CD4-positive, CD25-positive, alpha-beta regulatory T cell (primary cell): ENCODE results near the gene SYNGR1. TPM values are rescaled to one million over a fixed set of nuclear protein-coding genes. Genes with fewer than 3 reads are reported as not detected.

Experiments
- ATAC-seq, 2 donors: fragments of 150-1000 bp; cut with Tn5 transposase; one replicate each; pipeline ENCODE4 v1.10.0; 2021; ENCODE audit warnings: low read depth in 2 of 2, moderate number of reproducible peaks in 2 of 2, moderate library complexity in 1 of 2
- DNase-seq, 3 donors: peaks; one replicate each; pipeline versions ENCODE4 v3.0.0 to v3.0.0-alpha.2; 2012 to 2022; ENCODE audit warnings: mixed read lengths in 1 of 3
- H3K27ac ChIP-seq: one replicate; pipeline ENCODE4 v1.7.0; 2013; ENCODE audit warnings: mild to moderate bottlenecking, low read length; ENCODE audit not compliant: insufficient read depth, poor library complexity, severe bottlenecking
- H3K27me3 ChIP-seq: one replicate; pipeline ENCODE4 v1.7.0; 2013; ENCODE audit warnings: low read length; ENCODE audit not compliant: control insufficient read depth, insufficient read depth
- H3K36me3 ChIP-seq: one replicate; pipeline ENCODE4 v1.7.0; 2013; ENCODE audit warnings: mild to moderate bottlenecking, low read length, moderate library complexity; ENCODE audit not compliant: control insufficient read depth, insufficient read depth
- H3K4me1 ChIP-seq: 2 replicates; pipeline ENCODE4 v1.7.0; 2013; ENCODE audit warnings: mild to moderate bottlenecking, low read length; ENCODE audit not compliant: insufficient read depth, control insufficient read depth, poor library complexity, severe bottlenecking
- H3K4me3 ChIP-seq: one replicate; pipeline ENCODE4 v1.7.0; 2013; ENCODE audit warnings: low read depth, mild to moderate bottlenecking, low read length, moderate library complexity
- H3K9me3 ChIP-seq, 2 experiments: 1 replicate in 1 of 2; 2 replicates in 1 of 2; pipeline ENCODE4 v1.7.0; 2013; ENCODE audit warnings: low read length in 2 of 2, mild to moderate bottlenecking in 1 of 2, moderate library complexity in 1 of 2; ENCODE audit not compliant: control insufficient read depth in 2 of 2
- H3K27ac Mint-ChIP-seq, 3 donors: one replicate each; pipeline ENCODE4 v1.8.0; 2020 to 2022; ENCODE audit warnings: mild to moderate bottlenecking in 3 of 3, mixed read lengths in 3 of 3, moderate library complexity in 2 of 3
- H3K27me3 Mint-ChIP-seq: one replicate; pipeline ENCODE4 v1.8.0; 2022; ENCODE audit warnings: mild to moderate bottlenecking, mixed read lengths
- H3K36me3 Mint-ChIP-seq: one replicate; pipeline ENCODE4 v1.8.0; 2020; ENCODE audit warnings: mixed read lengths
- H3K4me1 Mint-ChIP-seq, 4 donors: one replicate each; pipeline ENCODE4 v1.8.0; 2020 to 2022; ENCODE audit warnings: mixed read lengths in 4 of 4, mild to moderate bottlenecking in 1 of 4
- H3K4me3 Mint-ChIP-seq, 4 donors: one replicate each; pipeline ENCODE4 v1.8.0; 2020 to 2022; ENCODE audit warnings: mild to moderate bottlenecking in 4 of 4, mixed read lengths in 4 of 4, moderate library complexity in 3 of 4
- H3K9me3 Mint-ChIP-seq, 7 donors: one replicate each; pipeline ENCODE4 v1.8.0; 2020 to 2022; ENCODE audit warnings: mixed read lengths in 7 of 7, mild to moderate bottlenecking in 3 of 7, moderate library complexity in 2 of 7
- polyA plus RNA-seq, 4 donors: library from polyadenylated mRNA; unstranded; fragments of 300-500 nt; fragmentation: Illumina TruSeq; gene quantifications; one replicate each; pipeline ENCODE4 v1.2.3, GENCODE V29; 2021
- total RNA-seq: library from RNA; stranded (reverse); gene quantifications from one replicate; pipeline ENCODE4 v1.2.3, GENCODE V29; 2022

Gene SYNGR1, protein sequence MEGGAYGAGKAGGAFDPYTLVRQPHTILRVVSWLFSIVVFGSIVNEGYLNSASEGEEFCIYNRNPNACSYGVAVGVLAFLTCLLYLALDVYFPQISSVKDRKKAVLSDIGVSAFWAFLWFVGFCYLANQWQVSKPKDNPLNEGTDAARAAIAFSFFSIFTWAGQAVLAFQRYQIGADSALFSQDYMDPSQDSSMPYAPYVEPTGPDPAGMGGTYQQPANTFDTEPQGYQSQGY
- total RNA-seq = 1.1 TPM
- polyA plus RNA-seq = under 1 TPM; 0.22 to 0.95 (median 0.42) TPM

- no peak within 1 kb of the TSS for H3K27ac ChIP-seq
- H3K27me3 ChIP-seq = peaks cover 8% of the 10 kb centered on the region
- Mint-ChIP-seq H3K9me3 (peaks cover 0 to 2% (median 0%) of the 10 kb centered on the region in 7 donors), H3K27me3 (peaks cover 37% of the 10 kb centered on the region), H3K4me3 (peak within 1 kb of the TSS; percentile 33 to 88 (median 82)), H3K27ac (no peak within 1 kb of the TSS), H3K4me1 (peaks cover 3 to 12% (median 5%) of the 10 kb centered on the region in 4 donors), H3K36me3 (no peaks in the 10 kb centered on the region)
- H3K4me1 ChIP-seq = peaks cover 8% of the 10 kb centered on the region
- H3K36me3 ChIP-seq = no peaks in the 10 kb centered on the region
- H3K9me3 ChIP-seq = no peaks in the 10 kb centered on the region
- H3K4me3 ChIP-seq = no peak within 1 kb of the TSS
- ATAC-seq = no peak
- no peak for DNase-seq
Observed at GRCh38 chr22:39349967-39350726, at the start of gene SYNGR1. Gene SYNGR1 (plus strand): TSS chr22:39349991. CDS start chr22:39350011, 20 bp downstream.

DNA sequence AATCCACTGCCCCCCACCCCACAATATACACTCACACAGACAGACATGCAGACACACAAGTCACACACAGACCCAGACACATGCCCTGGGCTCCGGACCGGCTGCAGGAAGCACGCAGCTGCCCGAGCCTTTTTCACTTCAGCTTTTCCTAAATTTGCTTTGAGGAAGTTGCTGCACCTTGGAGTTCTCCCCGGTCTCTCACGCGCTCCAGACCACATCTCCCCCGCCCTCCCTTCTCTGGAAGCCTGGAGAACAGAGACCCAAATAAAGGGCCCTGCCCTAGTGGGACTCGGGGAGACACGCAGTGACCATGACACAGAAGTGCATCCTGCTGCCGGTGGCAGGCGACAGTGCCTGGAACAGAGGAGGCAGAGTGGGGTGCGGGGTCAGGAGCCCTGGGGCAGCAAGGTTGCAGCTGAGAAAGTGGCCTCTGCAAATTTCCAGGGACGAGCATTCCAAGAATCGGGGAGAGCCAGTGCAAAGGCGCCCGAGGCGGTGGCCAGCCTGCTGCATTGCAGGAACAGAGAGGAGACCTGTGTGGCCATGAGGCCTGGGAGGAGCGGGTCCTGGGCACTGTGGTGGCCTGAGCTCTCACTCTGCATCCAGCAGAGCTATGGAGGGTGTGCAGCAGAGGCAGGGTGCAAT is 49.5 kb upstream of the SYNGR1 start:
- H3K9me3 ChIP-seq = no peaks in the 10 kb centered on the region
- ATAC-seq = peak in 1 of 2 donors; percentile 32
- H3K27ac ChIP-seq = no peak overlapping the region
- no peaks in the 10 kb centered on the region for H3K36me3 ChIP-seq
- H3K4me3 ChIP-seq = no peak overlapping the region
- Mint-ChIP-seq H3K9me3 (peaks cover 0 to 1% (median 0%) of the 10 kb centered on the region in 7 donors), H3K27me3 (peaks cover 11% of the 10 kb centered on the region), H3K27ac (no peak overlapping the region), H3K36me3 (no peaks in the 10 kb centered on the region), H3K4me1 (peaks cover 0 to 7% (median 0%) of the 10 kb centered on the region in 4 donors), H3K4me3 (no peak overlapping the region)
- no peaks in the 10 kb centered on the region for H3K27me3 ChIP-seq
- H3K4me1 ChIP-seq = no peaks in the 10 kb centered on the region
- DNase-seq = no peak

DNA sequence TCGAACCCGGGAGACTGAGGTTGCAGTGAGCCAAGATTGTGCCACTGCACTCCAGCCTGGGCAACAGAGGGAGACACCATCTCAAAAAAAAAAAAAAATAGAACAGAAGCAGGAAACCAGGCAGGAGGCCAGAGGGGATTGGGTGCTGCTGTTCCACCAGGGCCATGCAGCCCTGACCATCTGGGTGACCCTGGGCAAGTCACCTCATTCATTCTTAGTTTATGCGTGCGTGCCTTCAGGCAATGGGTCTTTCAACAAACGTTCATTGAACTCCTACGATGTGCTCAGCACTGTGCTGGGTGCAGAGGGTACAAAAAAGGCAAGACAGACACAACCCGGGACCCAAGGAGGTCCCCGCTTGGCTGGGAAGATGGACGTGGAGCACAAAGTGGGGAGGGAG is 48.7 kb upstream of the SYNGR1 start:
- Mint-ChIP-seq H3K36me3 (no peaks in the 10 kb centered on the region), H3K4me1 (peaks cover 0 to 7% (median 0%) of the 10 kb centered on the region in 4 donors), H3K4me3 (no peak overlapping the region), H3K27me3 (peaks cover 11% of the 10 kb centered on the region), H3K9me3 (no peaks in the 10 kb centered on the region), H3K27ac (no peak overlapping the region)
- no peaks in the 10 kb centered on the region for H3K36me3 ChIP-seq
- DNase-seq (no peak), ATAC-seq (no peak)
- no peaks in the 10 kb centered on the region for H3K27me3 ChIP-seq
- H3K4me1 ChIP-seq = no peaks in the 10 kb centered on the region
- no peak overlapping the region for H3K27ac ChIP-seq
- H3K4me3 ChIP-seq = no peak overlapping the region
- H3K9me3 ChIP-seq = no peaks in the 10 kb centered on the region

DNA sequence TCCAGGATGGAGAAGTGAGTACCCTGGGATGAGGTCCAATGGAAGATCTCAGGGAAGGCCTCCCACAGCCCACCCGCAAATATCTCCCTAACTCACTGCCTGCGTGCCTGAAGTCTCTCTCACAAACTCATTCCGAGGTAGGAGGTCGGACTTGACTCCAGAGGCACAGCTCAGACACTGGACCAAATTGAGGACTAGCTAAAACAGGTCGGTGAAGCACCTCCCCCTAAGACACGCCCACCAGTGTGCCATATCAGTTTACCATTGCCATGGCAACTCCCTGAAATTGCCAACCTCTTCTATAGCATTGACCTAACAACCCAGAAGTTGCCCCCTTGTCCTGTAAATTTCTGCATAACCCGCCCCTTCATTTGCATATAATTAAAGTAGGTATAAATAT is 47.9 kb upstream of the SYNGR1 start:
- Histone ChIP-seq H3K9me3 (no peaks in the 10 kb centered on the region), H3K36me3 (no peaks in the 10 kb centered on the region), H3K27ac (no peak overlapping the region), H3K27me3 (no peaks in the 10 kb centered on the region), H3K4me3 (no peak overlapping the region), H3K4me1 (no peaks in the 10 kb centered on the region)
- Mint-ChIP-seq H3K36me3 (no peaks in the 10 kb centered on the region), H3K4me3 (no peak overlapping the region), H3K4me1 (peaks cover 0 to 7% (median 2%) of the 10 kb centered on the region in 4 donors), H3K9me3 (no peaks in the 10 kb centered on the region), H3K27ac (peak overlapping the region in 1 of 3 donors; percentile 71), H3K27me3 (peaks cover 11% of the 10 kb centered on the region)
- ATAC-seq (no peak), DNase-seq (no peak)

DNA sequence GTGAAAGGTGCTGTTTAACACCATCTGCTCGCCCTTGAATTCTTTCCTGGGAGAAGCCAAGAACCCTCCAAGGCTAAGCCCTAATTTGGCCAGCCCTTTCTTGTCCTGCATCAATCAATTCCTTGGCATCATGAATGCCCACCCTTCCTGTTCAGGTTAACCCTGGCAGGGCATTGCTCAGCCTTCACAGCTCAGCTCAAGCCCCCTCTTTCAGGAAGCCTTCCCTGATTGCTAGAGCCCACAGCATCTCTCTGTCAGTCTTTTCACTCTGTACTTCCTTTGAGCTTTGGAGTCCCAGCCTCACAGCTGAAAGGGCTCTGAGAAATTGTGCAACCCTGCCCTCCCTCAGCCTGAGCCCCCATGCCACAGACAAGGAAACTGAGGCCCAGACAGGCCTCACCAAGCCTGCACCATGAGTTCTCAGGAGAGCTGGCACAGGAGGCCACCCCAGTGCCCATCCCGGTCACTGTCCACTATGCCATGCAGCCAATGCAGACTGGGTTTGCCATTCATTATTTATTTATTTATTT is 47.3 kb upstream of the SYNGR1 start:
- Mint-ChIP-seq H3K27ac (peak overlapping the region in 1 of 3 donors; percentile 71), H3K36me3 (no peaks in the 10 kb centered on the region), H3K4me3 (no peak overlapping the region), H3K9me3 (no peaks in the 10 kb centered on the region), H3K27me3 (peaks cover 11% of the 10 kb centered on the region), H3K4me1 (peaks cover 0 to 7% (median 2%) of the 10 kb centered on the region in 4 donors)
- ATAC-seq (no peak), DNase-seq (no peak)
- Histone ChIP-seq H3K27ac (no peak overlapping the region), H3K27me3 (no peaks in the 10 kb centered on the region), H3K4me3 (no peak overlapping the region), H3K9me3 (no peaks in the 10 kb centered on the region), H3K36me3 (no peaks in the 10 kb centered on the region), H3K4me1 (no peaks in the 10 kb centered on the region)

- H3K4me1 ChIP-seq = no peaks in the 10 kb centered on the region
- H3K9me3 ChIP-seq = no peaks in the 10 kb centered on the region
- Mint-ChIP-seq H3K9me3 (no peaks in the 10 kb centered on the region), H3K36me3 (no peaks in the 10 kb centered on the region), H3K4me1 (peaks cover 0 to 7% (median 2%) of the 10 kb centered on the region in 4 donors), H3K27ac (no peak overlapping the region), H3K27me3 (peaks cover 4% of the 10 kb centered on the region), H3K4me3 (no peak overlapping the region)
- H3K27me3 ChIP-seq = no peaks in the 10 kb centered on the region
- no peak overlapping the region for H3K27ac ChIP-seq
- H3K36me3 ChIP-seq = no peaks in the 10 kb centered on the region
- H3K4me3 ChIP-seq = no peak overlapping the region
- ATAC-seq (no peak), DNase-seq (no peak)
Observed at GRCh38 chr22:39303358-39303757, 46.4 kb upstream of the SYNGR1 start.

DNA sequence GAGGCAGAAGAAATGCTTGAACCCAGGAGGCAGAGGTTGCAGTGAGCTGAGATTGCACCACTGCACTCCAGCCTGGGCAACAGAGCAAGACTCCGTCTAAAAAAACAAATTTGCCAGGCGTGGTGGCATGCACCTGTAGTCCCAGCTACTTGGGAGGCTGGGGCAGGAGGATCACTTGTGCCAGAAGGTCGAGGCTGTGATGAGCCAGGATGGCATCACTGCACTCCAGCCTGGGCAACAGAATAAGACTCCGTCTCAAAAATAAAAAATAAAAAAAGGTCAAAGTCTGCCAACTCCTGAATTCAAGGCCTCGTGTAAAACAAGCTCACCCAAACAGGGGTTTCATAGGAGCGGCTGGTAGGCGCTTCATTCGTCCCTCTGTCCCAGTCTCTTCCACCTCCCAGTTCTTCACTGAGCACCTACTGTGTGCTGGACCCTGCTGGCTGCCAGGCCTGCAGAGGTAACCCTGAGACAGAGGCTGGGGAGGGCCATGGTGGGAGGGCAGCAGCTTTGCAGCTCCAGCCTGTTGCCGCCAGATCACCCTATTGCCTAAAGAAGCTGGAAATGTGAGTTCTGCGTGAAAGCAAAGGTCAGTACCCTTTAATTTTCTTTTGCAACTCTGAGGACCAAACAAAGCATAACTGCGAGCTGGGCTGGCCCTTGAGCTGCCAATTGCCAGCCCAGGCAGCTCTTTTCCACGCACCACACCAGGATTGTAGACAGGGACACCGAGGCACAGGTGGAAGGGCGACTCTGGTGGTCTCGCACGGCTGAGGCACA is 45.7 kb upstream of the SYNGR1 start:
- H3K4me3 Mint-ChIP-seq = no peak overlapping the region
- Histone ChIP-seq H3K27me3 (no peaks in the 10 kb centered on the region), H3K4me3 (no peak overlapping the region), H3K4me1 (no peaks in the 10 kb centered on the region), H3K27ac (no peak overlapping the region), H3K9me3 (no peaks in the 10 kb centered on the region), H3K36me3 (no peaks in the 10 kb centered on the region)
- ATAC-seq (no peak), DNase-seq (no peak)
- no peaks in the 10 kb centered on the region for H3K36me3 Mint-ChIP-seq
- H3K27me3 Mint-ChIP-seq = peaks cover 4% of the 10 kb centered on the region
- H3K27ac Mint-ChIP-seq = no peak overlapping the region
- H3K4me1 Mint-ChIP-seq = peaks cover 0 to 13% (median 4%) of the 10 kb centered on the region in 4 donors
- no peaks in the 10 kb centered on the region for H3K9me3 Mint-ChIP-seq
